Measurements from ENCODE around the gene CNTNAP4.

The CNTNAP4 gene

DNA sequence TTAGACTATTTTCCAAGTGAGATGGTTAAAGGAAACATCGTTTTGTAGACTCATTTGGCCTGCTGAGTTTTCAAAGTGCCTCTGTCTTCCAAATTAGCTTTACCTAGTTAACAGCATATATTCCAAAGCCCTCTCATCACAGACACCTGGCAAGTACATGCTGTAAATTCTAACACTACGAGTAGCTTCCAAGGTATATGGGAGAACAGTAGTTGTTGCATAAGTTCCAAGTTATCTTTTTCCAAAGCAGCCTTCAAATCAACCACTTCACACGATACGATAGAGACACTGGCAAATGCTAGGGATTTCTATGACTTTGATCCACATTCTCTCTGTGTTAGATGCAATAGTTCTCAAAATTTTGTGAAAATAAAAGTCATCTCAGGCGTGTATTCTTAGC is 299.3 kb downstream of the CNTNAP4 start:
- no peaks in the 10 kb centered on the region for H3K27me3 Mint-ChIP-seq
- H3K4me3 Mint-ChIP-seq, result no peak overlapping the region
- H3K4me1 Mint-ChIP-seq, result peaks cover 3% of the 10 kb centered on the region
- ATAC-seq (ENCODE audit: low read depth), result no peak
- H3K27ac Mint-ChIP-seq, result no peak overlapping the region
- H3K9me3 Mint-ChIP-seq, result no peaks in the 10 kb centered on the region
- no peaks in the 10 kb centered on the region for H3K36me3 Mint-ChIP-seq
- no peak for DNase-seq (ENCODE audit: low spot score in 2 of 2)

DNA sequence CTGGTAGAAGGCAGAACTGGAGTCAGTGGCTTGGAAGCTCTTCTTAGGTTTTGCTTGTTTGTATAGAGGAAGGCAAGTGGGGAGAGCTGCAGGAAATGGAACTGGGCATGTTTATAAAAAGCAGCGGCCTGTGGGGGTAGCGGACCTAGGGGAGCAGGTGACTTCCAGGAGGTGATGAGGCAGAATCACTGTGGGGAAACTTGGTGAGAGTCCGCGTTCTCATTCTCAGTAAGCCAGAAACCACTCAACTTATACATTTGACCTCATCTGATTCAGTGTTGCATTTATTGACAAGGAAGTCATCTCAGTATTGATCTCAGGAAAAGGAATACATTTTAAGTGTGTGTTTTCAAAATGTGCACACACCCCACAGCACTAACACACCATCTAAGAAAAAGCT is 299.8 kb downstream of the CNTNAP4 start:
- no peak overlapping the region for H3K4me3 Mint-ChIP-seq
- no peaks in the 10 kb centered on the region for H3K27me3 Mint-ChIP-seq
- ATAC-seq (ENCODE audit: low read depth), result peak; percentile 46
- no peak overlapping the region for H3K27ac Mint-ChIP-seq
- H3K4me1 Mint-ChIP-seq, result peaks cover 3% of the 10 kb centered on the region
- no peaks in the 10 kb centered on the region for H3K9me3 Mint-ChIP-seq
- H3K36me3 Mint-ChIP-seq, result no peaks in the 10 kb centered on the region
- DNase-seq (ENCODE audit: low spot score in 2 of 2), result no peak

DNA sequence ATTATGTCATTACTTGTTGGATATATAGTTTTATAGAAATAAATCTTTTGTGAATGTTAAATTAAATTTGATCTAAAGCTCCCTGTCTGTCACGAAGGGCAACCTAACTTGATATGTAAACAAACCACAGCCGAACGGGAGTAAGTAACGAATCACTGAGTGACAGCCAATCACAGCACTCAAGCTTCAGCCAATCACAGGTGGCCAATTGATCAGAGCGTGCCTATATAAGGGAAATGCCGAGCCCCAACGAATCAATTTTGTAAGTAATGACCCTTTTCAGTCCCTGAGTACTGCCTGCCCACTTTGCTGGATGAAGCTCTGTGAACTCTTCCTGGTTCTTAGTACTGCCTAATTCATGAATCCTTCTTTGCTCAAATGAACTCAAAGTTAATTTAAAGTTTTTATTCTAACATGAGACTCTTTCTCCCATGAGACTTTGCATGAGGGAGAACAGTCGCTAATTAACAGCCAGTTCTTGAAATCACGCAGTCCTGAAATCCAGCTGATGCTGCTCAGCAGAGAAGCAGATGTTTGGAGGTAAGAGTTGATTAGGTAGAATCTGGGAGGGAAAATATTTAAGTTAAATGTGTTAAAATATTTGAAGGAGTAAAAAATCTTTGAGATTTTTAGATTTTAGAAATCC is 302.2 kb downstream of the CNTNAP4 start:
- ATAC-seq (ENCODE audit: low read depth) (no peak), DNase-seq (ENCODE audit: low spot score in 2 of 2) (no peak)
- H3K27ac Mint-ChIP-seq, result no peak overlapping the region
- peaks cover 2% of the 10 kb centered on the region for H3K9me3 Mint-ChIP-seq
- H3K4me3 Mint-ChIP-seq, result no peak overlapping the region
- no peaks in the 10 kb centered on the region for H3K4me1 Mint-ChIP-seq
- H3K27me3 Mint-ChIP-seq, result no peaks in the 10 kb centered on the region
- H3K36me3 Mint-ChIP-seq, result no peaks in the 10 kb centered on the region

DNA sequence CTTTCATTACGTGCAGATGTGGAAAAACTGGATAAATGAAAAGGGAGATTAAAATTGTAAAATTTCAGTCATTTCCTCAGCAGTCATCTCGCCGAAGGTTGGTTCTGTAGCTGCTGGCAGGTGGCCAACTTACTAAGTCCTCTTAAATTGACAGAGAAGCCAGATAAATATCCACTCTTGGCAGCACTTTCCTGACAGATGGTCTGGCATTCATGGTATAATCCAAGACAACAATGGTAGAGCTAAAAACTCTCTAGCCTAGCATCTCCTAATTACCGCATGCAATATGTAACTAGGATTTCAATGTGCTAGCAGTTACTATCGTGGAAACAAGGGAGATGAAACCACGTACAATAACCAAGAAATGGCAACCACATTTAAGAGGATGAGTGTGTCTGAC is 306.3 kb downstream of the CNTNAP4 start:
- Mint-ChIP-seq H3K4me3 (no peak overlapping the region), H3K27ac (no peak overlapping the region), H3K36me3 (no peaks in the 10 kb centered on the region), H3K27me3 (no peaks in the 10 kb centered on the region), H3K4me1 (no peaks in the 10 kb centered on the region), H3K9me3 (peaks cover 2% of the 10 kb centered on the region)
- no peak for ATAC-seq (ENCODE audit: low read depth)
- no peak for DNase-seq (ENCODE audit: low spot score in 2 of 2)

- Mint-ChIP-seq H3K4me1 (no peaks in the 10 kb centered on the region), H3K9me3 (peaks cover 2% of the 10 kb centered on the region), H3K4me3 (no peak overlapping the region), H3K36me3 (no peaks in the 10 kb centered on the region), H3K27ac (no peak overlapping the region), H3K27me3 (no peaks in the 10 kb centered on the region)
- DNase-seq (ENCODE audit: low spot score in 2 of 2), result no peak
- ATAC-seq (ENCODE audit: low read depth), result no peak
Measured at GRCh38 chr16:76583945-76584344, 306.7 kb downstream of the CNTNAP4 start.

DNA sequence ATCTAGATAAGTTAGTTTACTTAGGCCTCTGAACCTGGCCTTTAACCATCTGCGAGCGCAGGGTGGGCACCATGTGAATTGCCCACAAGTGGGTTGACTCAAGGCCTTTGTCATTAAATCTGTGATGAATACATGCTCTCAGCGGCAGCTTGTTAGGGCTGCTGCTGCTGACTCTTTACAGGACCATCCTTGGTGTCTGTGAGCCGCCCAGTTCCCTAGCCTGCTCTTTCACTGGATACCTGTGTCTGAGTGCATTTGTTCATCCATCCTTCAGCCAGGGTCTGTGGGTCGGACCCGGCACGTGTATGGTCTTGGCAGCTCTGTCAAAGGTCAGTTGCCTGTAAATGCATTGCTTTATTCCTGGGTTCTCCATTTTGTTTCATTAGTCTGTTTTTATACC is 321.3 kb downstream of the CNTNAP4 start:
- no peak for DNase-seq (ENCODE audit: low spot score in 2 of 2)
- no peak for ATAC-seq (ENCODE audit: low read depth)
- Mint-ChIP-seq H3K27ac (no peak overlapping the region), H3K4me3 (no peak overlapping the region), H3K9me3 (no peaks in the 10 kb centered on the region), H3K36me3 (no peaks in the 10 kb centered on the region), H3K27me3 (no peaks in the 10 kb centered on the region), H3K4me1 (no peaks in the 10 kb centered on the region)

- Mint-ChIP-seq H3K4me1 (no peaks in the 10 kb centered on the region), H3K4me3 (no peak overlapping the region), H3K36me3 (no peaks in the 10 kb centered on the region), H3K27me3 (no peaks in the 10 kb centered on the region), H3K27ac (no peak overlapping the region), H3K9me3 (peaks cover 5% of the 10 kb centered on the region)
- no peak for DNase-seq (ENCODE audit: low spot score in 2 of 2)
- no peak for ATAC-seq (ENCODE audit: low read depth)
Measured at GRCh38 chr16:76607317-76607716, 330.1 kb downstream of the CNTNAP4 start.
